ENCODE measurements around the gene PTPRK.

Gene PTPRK

DNA sequence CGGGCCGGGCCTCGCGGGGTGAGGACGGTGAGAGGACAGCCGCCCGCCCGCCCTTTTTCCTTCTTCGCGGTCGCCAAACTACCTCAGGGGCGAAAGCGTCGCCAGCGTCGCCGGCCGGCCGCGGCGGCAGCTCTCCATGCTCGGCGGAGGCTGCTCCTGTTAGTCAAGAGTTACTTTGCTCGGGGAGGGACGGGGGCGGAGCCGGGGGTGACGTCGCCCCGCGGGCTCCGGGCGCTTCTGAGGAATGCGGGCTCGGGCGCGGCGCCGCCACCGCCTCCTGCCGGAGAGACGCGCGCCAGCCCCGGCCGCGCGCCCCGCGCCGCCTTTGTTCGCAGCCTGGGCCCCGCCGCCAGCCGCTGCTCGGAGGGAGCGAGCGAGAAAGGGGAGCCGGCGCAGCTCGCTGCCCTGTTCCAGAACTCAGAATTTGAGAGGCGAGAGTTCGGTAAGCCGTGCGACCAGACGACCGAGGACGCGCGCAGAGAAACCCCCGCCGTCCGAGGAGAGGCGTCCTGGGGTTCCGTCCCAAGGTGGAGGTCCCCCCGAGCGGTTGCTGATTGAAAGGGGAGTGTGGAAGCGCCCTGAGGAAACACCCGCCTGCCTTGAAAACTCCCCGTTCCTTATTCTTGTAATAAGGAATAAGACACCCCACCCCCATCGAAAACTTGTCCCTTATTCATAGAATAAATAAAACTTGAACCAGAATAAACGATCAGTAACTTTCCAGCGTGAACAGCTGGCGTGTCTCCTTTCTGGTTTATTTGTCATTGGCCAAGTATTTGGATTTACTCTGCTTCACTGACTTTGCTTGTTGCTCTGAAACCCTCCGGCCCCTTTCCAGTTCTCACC is at the start of gene PTPRK:
PTPRK (minus strand) TSS at position 164 of the 846 bp plus-strand sequence. CDS start 241 bp downstream, outside the sequence.
- peak; percentile 93 for DNase-seq

DNA sequence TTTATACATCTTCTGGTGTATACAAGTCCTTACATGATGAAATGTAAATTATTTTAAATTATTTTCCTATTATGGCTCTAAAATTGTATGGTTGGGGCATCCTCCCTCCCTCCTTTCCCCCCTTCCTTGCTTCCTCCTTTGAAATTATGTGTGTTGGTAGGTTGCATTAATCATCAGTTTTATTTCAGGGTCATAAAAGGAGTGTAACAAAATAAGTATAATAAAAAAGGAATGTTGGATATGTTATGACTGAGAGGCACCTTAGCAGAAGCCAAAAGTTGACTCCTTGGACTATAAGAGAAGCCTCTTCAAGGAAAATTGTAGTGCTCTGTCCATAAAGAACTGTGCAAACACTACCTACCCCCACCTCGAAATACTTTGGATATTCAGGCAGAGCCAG is 46.6 kb upstream of the PTPRK start:
- no peak for DNase-seq

DNA sequence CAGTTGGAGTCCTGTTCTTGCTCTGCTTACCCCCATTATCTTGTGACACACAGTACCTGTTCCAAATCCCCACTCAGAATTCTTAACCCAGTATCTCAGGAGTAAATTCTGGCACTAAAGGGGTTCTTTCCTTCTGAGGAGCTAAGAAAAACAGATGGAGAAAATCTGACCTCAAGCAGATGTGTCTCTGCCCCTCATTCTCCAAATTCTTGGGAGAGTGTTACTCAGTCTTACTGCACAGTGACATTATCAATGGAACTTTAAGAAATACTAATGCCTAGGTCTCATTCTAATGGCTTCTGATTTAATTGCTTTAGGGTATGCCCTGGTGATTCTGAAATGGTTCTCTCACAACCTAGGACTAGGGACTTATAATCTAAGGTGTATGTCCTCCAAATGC is 40.6 kb upstream of the PTPRK start:
- no peak for DNase-seq

DNA sequence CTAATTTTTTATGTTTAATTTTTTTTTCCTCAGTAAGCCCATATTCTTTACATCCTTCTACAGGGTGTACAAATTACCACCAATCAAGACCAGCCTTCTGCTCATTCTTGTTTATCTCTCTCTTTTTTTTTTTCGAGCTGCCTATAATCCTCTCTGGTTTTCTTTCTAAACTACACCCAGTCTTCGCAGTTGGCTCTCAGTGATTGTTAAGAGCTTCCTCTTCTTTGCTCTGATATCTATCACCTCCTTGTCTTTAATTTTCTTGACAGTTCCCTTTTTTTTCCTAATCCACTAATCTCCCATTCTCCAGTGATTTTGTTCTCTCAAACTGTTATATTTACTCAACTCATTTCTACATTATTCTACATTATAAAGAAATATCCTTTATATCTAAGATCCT is 38.5 kb upstream of the PTPRK start:
- no peak for DNase-seq

DNA sequence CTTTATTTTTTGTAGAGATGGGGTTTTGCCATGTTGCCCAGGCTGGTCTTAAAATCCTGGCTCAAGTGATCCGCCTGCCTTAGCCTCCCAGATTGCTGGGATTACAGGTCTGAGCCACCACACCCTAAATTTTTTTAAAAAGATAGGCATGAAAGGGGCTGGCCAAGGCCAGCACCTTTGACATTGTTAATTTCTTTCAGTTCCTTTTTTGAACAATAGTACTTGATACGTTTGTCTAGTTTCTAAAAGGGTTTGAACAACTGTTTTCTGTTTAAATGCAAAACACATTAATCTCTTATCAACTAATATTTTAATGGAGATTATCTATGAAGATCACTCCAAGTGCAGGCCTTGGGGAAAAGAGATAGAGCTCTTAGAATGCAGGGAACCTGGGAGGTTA is 37.6 kb upstream of the PTPRK start:
- DNase-seq = no peak

DNA sequence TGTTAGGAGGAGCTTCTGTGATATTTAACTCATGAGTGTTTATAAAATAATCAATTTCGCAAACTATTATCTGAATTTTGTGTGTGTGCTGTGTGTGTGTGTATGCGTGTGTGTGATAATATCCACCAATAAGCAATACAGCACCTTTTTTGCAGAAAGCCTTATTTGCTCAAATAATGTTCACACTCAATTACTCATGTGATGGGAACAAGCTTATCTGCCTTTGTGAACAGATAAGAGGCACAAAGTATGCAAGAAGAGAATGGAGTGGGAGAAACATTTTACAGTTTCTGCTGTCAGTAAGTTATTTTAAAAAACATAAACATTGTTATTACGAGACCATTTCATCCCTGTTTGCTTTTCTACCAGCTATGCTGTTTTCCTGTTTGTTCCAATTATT is 36.7 kb upstream of the PTPRK start:
- DNase-seq = no peak

DNA sequence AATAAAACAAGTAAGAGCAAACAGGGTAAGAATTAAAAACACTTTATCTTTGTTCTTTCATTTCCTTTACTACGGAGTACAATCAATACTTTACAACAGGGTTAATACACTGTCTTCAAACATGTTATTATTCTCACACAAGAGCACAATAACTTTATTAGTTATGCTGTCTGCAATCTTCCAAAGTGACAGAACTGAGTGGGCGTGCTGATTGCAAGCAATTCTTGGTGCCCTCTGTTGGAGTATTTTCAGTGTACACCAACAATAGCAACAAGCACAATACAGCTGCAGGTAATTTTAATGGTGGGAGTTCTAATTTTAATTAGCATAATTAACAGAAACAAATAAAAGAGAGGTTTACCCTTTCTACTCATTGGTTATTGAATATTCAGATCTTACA is 33.9 kb upstream of the PTPRK start:
- no peak for DNase-seq

DNA sequence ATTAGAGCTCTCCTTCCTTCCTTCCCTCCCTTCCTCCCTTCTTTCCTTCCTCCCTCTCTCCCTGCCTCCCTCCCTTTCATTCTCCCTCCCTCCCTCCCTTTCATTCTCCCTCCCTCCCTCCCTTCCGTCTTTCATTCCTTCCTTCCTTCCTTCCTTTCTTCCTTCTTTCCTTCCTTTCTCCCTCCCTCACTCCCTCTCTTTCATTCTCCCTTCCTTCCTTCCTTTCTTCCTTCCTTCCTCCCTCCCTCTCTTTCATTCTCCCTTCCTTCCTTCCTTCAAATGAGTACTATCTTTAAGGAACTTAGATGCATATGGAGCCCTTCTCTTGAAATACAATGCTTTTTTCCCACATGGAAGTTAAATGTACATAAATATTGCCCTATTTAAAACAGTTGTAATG is 20.9 kb upstream of the PTPRK start:
- no peak for DNase-seq

DNA sequence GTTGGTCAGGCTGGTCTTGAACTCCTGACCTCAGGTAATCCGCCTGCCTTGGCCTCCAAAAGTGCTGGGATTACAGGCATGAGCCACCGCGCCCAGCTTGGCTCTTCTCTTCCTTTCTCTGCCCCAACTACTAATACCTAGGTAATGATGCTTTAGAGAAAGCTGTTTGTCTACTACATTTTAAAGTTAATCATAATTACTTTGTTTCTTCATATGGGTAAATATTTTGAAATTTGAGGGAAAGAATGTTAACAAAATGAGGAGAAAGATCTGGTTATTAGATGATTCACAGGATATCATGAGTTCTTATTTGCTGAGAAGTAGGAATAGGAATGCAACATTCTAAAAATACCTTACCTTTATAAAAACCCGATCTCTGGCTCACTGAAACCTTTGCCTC is 18.4 kb upstream of the PTPRK start:
- DNase-seq = no peak

DNA sequence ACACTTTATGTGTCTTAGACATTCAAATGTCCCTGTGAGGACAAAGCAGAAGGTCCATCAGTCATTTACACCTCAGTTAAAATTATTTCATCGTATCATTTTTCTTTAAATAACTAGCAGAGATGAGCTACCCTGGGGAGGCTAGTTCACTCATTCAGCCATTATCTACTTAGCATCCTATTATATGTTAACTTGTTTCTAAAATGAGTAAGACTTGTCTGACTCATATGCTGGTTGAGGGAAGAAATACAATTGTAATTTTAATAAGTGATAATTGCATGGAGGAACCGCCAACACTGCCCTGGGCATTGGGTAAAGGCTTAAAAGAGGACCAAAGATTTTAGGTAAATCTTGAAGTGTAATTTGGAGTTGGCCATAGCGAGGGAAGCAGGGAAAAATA is 12.4 kb upstream of the PTPRK start:
- no peak for DNase-seq

DNA sequence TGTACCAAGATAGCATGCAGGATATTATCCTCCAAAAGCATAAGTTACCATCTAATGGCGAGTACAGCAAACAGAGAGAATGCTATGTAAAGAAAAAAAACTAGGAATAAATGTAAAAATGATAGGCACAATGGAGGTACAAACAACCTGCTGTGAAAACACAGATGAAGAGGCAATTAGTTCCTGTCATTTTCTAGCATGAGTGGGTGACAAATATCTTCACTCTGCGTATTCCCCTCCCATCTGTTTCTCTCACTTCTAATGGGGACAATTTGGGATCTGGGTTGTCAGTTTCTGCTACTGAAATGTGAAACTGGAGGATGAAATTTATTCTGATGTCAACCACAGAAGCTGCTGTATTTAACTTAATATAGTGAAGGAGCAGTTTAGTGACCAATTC is 11.7 kb upstream of the PTPRK start:
- DNase-seq = no peak

DNA sequence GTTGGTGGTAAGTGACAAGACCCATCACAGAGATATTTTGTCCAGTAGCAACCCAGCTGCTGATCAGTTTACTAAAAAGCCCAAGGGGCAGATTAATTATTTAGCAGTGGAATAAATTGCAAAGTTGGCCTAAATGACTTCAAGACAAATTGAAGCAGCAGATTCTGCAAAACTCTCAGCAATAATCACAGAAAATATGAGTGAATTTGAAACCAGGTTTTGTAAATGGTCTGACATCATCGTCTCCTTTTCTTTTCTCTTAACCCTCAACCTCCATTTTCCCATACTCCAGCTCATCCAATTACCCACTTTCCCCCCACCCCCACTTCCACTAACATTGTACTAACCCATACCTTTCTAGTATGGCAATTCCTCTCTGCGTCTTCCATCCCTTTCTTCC is 11.3 kb upstream of the PTPRK start:
- DNase-seq = no peak

DNA sequence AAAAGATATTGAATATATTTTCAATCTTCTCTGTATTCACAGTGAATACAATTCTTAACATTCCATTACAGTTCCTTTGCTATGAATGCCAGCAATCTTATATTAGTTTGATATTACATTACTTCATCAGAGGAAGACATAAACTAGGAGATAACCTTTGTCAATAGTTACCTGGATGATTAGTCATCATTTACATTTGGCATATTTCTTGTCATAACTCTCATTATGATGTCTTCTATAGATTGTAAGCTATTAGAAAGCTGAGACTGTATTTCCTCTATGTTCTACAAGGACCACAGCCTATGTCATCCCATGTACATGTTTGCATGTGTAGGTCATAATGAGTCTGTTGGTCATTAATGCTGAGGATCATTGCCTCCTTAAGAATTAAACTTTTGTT is 7.8 kb upstream of the PTPRK start:
- DNase-seq = no peak

DNA sequence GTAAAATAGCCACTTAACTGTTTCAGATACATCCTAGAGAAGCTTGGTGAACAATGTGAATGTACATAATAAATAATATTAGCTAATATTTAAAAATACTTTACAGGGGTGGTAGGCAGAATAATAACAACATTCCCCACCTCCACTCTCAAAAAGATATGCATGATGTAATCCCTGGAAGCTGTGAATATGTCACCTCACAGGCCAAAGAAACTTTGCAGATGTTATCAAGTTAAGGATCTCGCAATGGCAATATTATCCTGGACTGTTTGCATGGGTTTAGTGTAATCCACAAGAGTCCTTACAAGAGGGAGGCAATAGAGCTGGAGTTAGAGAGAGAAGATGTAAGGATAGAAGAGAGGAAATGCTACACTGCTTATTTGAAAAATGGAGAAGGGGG is 7.0 kb upstream of the PTPRK start:
- DNase-seq = no peak

DNA sequence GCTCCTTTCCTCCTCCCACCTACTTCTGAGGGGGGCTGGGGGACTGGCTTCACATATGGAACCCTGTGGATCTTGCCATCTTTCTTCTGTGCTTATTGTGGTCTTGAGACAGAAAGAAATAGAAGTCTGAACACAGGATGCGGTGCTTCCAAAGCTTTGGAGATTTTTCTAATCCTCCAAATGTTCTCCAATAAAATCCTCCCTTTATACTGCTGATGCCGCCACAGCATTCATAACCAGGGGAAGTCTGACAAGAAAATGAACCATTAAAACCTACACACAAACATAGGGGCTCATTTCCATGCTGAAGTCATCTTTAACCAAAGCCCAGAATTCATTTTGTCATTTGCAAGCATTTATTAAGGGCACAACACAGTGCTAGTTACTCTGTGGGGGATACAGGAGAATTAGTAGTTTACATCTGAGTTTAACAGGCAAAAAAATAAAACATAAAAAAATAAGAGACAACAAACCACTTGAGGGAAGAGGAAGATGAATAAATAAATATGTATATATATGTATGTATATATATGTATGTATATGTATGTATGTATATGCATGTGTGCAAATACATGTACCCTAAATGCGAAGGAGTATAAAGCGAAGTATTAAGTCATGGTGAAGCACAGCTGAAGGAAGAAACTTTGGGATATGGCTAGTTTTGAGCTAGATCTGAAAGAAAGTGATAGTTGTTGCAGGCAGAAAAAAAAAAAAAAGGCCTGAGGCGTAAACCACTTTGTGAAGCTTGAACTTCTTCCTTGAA is 5.9 kb upstream of the PTPRK start:
- DNase-seq = no peak

DNA sequence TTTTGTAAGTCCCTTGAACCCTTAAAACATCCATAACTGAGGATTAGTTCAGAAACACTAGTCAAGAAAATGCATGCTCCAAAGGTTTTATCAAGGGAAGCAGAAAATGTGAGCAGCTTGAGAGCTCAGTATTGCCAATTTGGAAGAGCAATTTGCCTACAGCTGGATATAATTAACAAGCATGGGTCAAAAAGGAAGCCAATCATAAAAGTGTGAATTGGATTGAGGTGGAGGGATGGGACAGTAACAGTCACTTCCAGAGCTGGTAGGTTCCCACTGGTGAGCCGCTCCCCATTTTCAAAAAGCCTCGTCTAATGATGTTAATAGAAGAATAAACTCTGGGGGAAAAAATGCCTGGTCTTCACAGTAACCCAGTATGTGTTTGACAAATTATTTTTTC is 5.0 kb upstream of the PTPRK start:
- peak; percentile 40 for DNase-seq

DNA sequence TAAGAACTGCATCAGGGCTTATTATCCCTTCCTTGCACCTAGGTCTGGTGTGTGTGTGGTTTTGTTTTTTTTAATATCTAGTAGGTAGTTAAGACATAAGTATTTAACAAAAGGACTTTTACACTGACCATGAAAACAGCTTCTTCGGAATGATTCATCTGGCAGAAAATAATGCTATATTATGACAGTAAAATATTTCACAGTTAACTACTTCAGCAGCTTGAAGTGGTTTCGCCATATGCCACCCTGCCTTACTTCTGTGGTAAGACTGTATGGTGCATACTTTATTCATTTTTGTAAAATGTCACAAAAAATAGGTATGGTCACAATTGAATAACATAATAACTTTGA is 858 bp upstream of the PTPRK start:
- DNase-seq = no peak

DNA sequence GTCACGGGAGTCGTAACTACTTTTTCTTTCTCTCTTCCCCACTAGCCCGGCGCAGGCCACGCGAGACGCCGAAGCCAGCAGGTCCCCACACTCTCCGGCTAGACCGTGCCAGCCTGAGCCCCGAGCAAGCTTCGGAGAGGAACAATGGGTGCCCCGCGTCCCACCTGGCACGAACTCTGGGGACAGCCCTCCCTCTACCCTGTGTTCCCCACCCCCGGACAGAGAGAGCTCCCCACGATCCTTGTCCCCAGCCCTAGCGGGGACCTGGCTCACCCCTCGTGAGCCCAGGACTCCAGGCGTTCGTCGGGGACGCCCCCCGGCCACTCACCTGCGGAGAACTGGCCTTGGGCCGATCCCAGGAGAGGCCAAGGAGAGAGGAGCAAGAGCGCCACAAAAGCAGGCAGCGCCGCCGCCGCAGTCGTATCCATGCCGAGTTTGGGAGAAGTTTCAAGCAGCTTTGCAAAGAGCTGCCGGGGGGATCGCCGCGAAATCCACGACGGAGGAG is 416 bp downstream of the PTPRK start:
- peak; percentile 55 for DNase-seq

DNA sequence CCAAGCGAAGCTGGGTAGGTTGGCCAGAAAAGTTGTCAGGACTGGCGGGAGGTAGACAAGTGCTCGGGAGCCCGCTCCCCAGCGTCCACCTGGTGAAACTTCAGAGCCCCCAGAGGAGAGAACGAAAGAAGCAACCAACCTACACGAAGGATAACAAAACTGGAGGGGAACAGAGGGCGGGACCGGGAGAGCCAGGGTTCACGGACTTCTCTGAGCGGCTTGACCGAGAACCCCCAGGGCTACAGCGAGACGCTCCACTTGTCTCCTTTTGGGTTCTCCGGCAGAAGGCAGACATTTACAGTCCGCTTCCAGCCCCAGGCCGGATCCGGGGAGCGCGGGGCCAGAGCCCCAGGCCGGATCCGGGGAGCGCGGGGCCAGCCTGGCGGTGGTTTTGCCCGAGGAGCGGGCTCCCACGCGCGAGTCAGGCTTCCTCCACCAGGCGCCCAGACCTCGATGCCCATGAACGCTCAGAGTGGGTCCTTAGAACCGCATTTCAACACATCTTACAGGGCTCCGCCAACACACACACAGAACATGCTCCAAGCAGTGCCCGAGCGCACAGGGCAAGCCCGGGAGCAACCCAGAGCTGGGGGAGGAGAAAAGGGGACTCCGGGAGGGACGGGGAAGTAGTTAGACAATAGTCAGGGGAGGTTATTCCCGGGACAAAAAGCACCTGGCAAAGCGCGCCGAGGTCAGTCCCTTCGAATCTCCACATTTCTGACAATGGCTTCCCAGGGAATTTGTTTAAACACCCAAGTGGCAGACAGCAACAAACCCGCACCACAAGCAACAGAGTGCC is 1.1 kb downstream of the PTPRK start:
- peak; percentile 69 for DNase-seq

DNA sequence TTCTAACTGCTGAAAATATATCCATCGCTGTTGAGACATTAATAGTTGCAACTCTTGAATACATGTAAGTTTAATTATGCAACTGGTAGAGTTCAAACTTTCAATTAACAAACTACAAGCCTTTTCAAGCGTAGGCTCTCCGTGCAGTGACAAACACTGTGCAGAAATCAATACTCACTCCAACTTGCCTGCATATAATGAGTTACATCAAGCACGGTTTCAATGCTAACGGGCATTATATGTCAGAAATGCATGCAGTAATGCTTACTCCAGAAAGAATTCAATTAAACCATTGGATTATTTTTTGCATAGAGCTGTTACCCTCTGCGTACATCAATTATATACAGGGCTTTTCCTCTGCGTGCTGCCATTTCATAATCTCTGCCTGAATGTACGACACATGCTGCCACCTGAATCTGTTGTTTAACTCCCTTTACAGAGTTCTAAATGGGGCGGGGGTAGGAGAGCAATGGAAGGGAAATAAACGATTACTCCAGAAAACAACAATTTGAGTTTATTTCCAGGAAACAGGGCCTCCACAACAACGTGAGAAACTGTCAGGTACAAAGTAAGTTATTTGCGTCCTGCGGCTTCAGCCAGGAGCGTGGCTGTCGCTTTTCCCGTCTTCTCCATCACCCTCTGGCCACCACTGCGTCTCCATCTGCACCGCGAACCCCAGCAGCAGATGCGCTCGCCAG is 1.8 kb downstream of the PTPRK start:
- peak; percentile 49 for DNase-seq

DNA sequence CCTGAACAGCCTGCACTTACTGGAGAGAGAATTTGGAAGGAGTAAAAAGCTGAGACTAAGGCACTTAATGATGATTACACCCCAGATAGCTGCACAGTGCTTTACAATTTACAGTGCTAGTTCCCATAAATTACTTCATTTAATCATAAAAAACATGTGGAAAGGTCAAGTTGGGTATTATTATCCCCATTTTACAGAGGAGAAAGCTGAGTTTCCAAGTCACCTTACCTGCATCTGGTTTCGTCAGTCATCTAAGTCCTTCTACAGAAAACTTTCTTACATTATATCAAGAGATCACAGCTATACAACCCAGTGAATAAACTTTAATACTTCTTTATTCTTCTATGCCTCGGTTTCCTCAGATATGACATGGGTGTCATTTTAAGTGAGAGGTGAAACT is 3.3 kb downstream of the PTPRK start:
- no peak for DNase-seq

DNA sequence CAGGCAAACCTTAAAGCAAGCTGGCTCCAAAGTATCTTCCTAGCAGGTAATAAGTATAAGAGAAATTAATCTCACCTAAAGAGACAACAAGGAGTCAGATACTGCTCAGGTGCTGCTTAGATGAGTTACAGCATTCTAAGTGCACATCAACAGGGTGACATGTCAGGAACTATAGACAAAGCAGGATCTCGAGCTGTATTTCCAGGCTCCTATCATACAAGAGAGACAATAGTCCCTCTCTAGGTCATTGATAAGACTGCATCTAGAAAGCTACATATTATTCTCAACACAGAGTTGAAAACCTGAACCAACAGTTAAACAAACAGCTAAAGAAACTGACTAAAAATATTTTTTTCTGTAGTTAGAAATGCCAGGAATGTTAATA is 3.9 kb downstream of the PTPRK start:
- DNase-seq = peak; percentile 25

Measured in NCI-H1105 (cell line).